Endothelial cell of umbilical vein (primary cell): ENCODE measurements around the gene MRPL14. TPM values are rescaled to one million over a fixed set of nuclear protein-coding genes. Genes with fewer than 3 reads are reported as not detected.

ENCODE experiments used
- BruUV-seq: library from RNA; stranded (reverse); fragments of 400-500 nt; replicated peaks from 2 replicates; lab custom pipeline; 2021; lab: Mats Ljungman, UMichigan
- CTCF ChIA-PET: fragments of 300-600, 350-600 bp; sonication (Branson Sonifier 250); formaldehyde crosslinking; loops from one replicate; lab custom pipeline; 2021; ENCODE audit warnings: antibody characterized with exemption, inconsistent platforms; lab: Charles Lee
- POLR2A ChIA-PET: fragments of 300-600, 350-600 bp; sonication (Branson Sonifier 250); formaldehyde crosslinking; loops from one replicate; lab custom pipeline; 2021; ENCODE audit warnings: antibody characterized with exemption, inconsistent platforms; lab: Charles Lee
- DNase-seq: peaks from one replicate; pipeline ENCODE4 v3.0.0-alpha.2; 2011; ENCODE audit warnings: low read depth, low spot score
- FAIRE-seq: peaks from 2 replicates; lab custom pipeline; 2011; peaks lifted over from hg19 to GRCh38; lab: Jason Lieb, UNC
- H2AFZ ChIP-seq: 2 replicates; pipeline ENCODE4 v1.6.0; 2012; ENCODE audit warnings: low read depth, low read length, control low read depth, inconsistent platforms
- H3K27ac ChIP-seq: 2 replicates; pipeline ENCODE4 v1.5.1; 2011; ENCODE audit warnings: low read depth, mild to moderate bottlenecking, control low read depth, low read length, moderate library complexity; ENCODE audit not compliant: insufficient read depth
- H3K27me3 ChIP-seq, 2 experiments: 2 replicates each; pipeline versions ENCODE4 v1.6.0 to v1.6.1; 2011; ENCODE audit warnings: low read length in 2 of 2, mixed read lengths in 1 of 2; ENCODE audit not compliant: control insufficient read depth in 2 of 2, insufficient read depth in 2 of 2
- H3K36me3 ChIP-seq, 2 experiments: 2 replicates in 1 of 2; 3 replicates in 1 of 2; pipeline ENCODE4 v1.5.1; 2011; ENCODE audit warnings: low read length in 2 of 2, mild to moderate bottlenecking in 1 of 2, moderate library complexity in 1 of 2; ENCODE audit not compliant: control insufficient read depth in 2 of 2, insufficient read depth in 2 of 2; ENCODE audit errors: extremely low read depth in 1 of 2
- H3K4me1 ChIP-seq: 3 replicates; pipeline ENCODE4 v1.5.1; 2011; ENCODE audit warnings: mild to moderate bottlenecking, low read length; ENCODE audit not compliant: control insufficient read depth, insufficient read depth; ENCODE audit errors: extremely low read depth
- H3K4me2 ChIP-seq: 2 replicates; pipeline ENCODE4 v1.6.1; 2011; ENCODE audit warnings: low read length, control low read depth, mixed read lengths; ENCODE audit not compliant: insufficient read depth
- H3K4me3 ChIP-seq, 3 experiments: fragments of 200-600 bp in 1 of 3; sonication (generic), shearing (Covaris generic) in 1 of 3; replicated peaks in 1 of 3; 2 replicates each; pipeline ENCODE4 v1.5.1; 2011 to 2016; ENCODE audit warnings: control low read depth in 3 of 3, low read length in 3 of 3, mild to moderate bottlenecking in 2 of 3, inconsistent platforms in 1 of 3, low read depth in 1 of 3, moderate library complexity in 1 of 3; ENCODE audit not compliant: insufficient read depth in 1 of 3
- H3K79me2 ChIP-seq: 2 replicates; pipeline ENCODE4 v1.6.0; 2012; ENCODE audit warnings: low read length, inconsistent platforms; ENCODE audit not compliant: control insufficient read depth, insufficient read depth
- H3K9ac ChIP-seq: replicated peaks from 2 replicates; pipeline ENCODE3; 2011; ENCODE audit warnings: low read length, control low read depth; ENCODE audit not compliant: insufficient read depth; ENCODE audit errors: extremely low read depth
- H3K9me1 ChIP-seq: replicated peaks from 3 replicates; pipeline ENCODE4 v1.6.0; 2011; ENCODE audit warnings: mild to moderate bottlenecking, low read length; ENCODE audit not compliant: control insufficient read depth, insufficient read depth; ENCODE audit errors: extremely low read depth
- H3K9me3 ChIP-seq: replicated peaks from 2 replicates; pipeline ENCODE4 v1.5.1; 2012; ENCODE audit warnings: low read length, inconsistent platforms; ENCODE audit not compliant: control insufficient read depth, insufficient read depth
- H4K20me1 ChIP-seq: replicated peaks from 2 replicates; pipeline ENCODE3; 2011; ENCODE audit warnings: mild to moderate bottlenecking, low read length; ENCODE audit not compliant: control insufficient read depth, insufficient read depth; ENCODE audit errors: extremely low read depth
- CTCF ChIP-seq, 2 donors: IDR thresholded peaks; 1 replicate in 1 of 2; 2 replicates in 1 of 2; pipeline ENCODE4 v1.5.1; 2011; ENCODE audit warnings: low read length in 2 of 2, mild to moderate bottlenecking in 2 of 2, moderate library complexity in 2 of 2, control low read depth in 1 of 2, inconsistent platforms in 1 of 2, low read depth in 1 of 2; ENCODE audit not compliant: insufficient read depth in 1 of 2; ENCODE audit errors: extremely low read depth in 1 of 2
- EZH2 ChIP-seq: IDR thresholded peaks from 2 replicates; pipeline ENCODE4 v1.6.1; 2012; ENCODE audit warnings: borderline replicate concordance, low read depth, mild to moderate bottlenecking, moderate library complexity, low read length, inconsistent platforms; ENCODE audit not compliant: severe bottlenecking
- FOS ChIP-seq: IDR thresholded peaks from 2 replicates; pipeline ENCODE4 v1.6.1; 2011; ENCODE audit warnings: mild to moderate bottlenecking, low read length, moderate library complexity, borderline replicate concordance; ENCODE audit not compliant: insufficient read depth
- GATA2 ChIP-seq: IDR thresholded peaks from 2 replicates; pipeline ENCODE4 v1.7.0; 2011; ENCODE audit warnings: low read depth, mild to moderate bottlenecking, moderate library complexity, mixed read lengths, low read length; ENCODE audit not compliant: insufficient read length, insufficient read depth
- JUN ChIP-seq: IDR thresholded peaks from 2 replicates; pipeline ENCODE4 v1.6.1; 2011; ENCODE audit warnings: borderline replicate concordance, low read depth; ENCODE audit not compliant: insufficient read length, insufficient read depth
- MAX ChIP-seq: IDR thresholded peaks from 2 replicates; pipeline ENCODE4 v1.6.1; 2011; ENCODE audit not compliant: insufficient read depth, insufficient read length
- MYC ChIP-seq: IDR thresholded peaks from one replicate; pipeline ENCODE4 v1.6.1; 2011; ENCODE audit warnings: mild to moderate bottlenecking, low read depth, low read length
- POLR2A ChIP-seq: IDR thresholded peaks from 2 replicates; pipeline ENCODE4 v1.6.1; 2012; ENCODE audit warnings: low read depth, mild to moderate bottlenecking, control low read depth, low read length
- POLR2AphosphoS5 ChIP-seq: IDR thresholded peaks from 2 replicates; pipeline ENCODE4 v1.6.1; 2012; ENCODE audit warnings: low read depth, mild to moderate bottlenecking, control low read depth, low read length, moderate library complexity; ENCODE audit not compliant: insufficient read depth
- dilution Hi-C: fragments of 300-500 bp; cut with MboI; formaldehyde crosslinking; loops from one replicate; pipeline ENCODE4 v1.15.0; 2019; ENCODE audit warnings: low sequenced_read_pairs; ENCODE audit not compliant: extremely low pct_ligation_motif_present
- intact Hi-C: fragments of 100-400 bp; cut with micrococcal nuclease; formaldehyde crosslinking; loops from one replicate; pipeline ENCODE4 v1.10.0; 2022
- polyA plus RNA-seq, 4 experiments: library from polyadenylated mRNA; depleted of rRNA in 3 of 4; stranded (reverse) in 3 of 4; unstranded in 1 of 4; fragments of >200 nt; gene quantifications; 2 replicates each; pipeline versions ENCODE4 v1.2.1 to v1.2.3, GENCODE V29; 2011 to 2012; ENCODE audit warnings: missing spikeins in 1 of 4
- total RNA-seq: library from RNA; stranded (reverse); gene quantifications from 2 replicates; pipeline ENCODE4 v1.2.3, GENCODE V29; 2021

The MRPL14 gene
- total and polyA plus RNA-seq, 2 donors (not counting 3 experiments of a cell fraction or from before 2014, with no cell fraction given) = 68.1 to 103 TPM

GRCh38 chr6:44090465-44090864 lies 36.8 kb downstream of the MRPL14 start:
- ChIA-PET POLR2A (no interaction called here), CTCF (interaction anchor here (1.0 to 2.3 kb wide), 3 partner anchors 9 to 318 kb away, joined by 3 to 7 read pairs (median 5); no protein-coding TSS in a partner anchor)
- no TSS peak for BruUV-seq
- Histone ChIP-seq H3K27me3 (no peaks in the 10 kb centered on the region), H3K27ac (no peak overlapping the region), H3K4me2 (no peak overlapping the region), H3K9me1 (no peaks in the 10 kb centered on the region), H3K9me3 (no peaks in the 10 kb centered on the region), H3K79me2 (no peaks in the 10 kb centered on the region), H3K4me1 (no peaks in the 10 kb centered on the region), H3K4me3 (no peak overlapping the region), H4K20me1 (no peaks in the 10 kb centered on the region), H3K36me3 (no peaks in the 10 kb centered on the region), H3K9ac (no peak overlapping the region), H2AFZ (no peak overlapping the region)
- intact Hi-C loops (no loop called here), dilution Hi-C loops (no loop called here)
- DNase-seq (no peak), FAIRE-seq (no peak)
- TF ChIP-seq EZH2 = no peak
- TF ChIP-seq FOS = no peak
- no peak for TF ChIP-seq POLR2A
- TF ChIP-seq MAX = no peak
- TF ChIP-seq GATA2 = no peak

- no peaks in the 10 kb centered on the region for H3K9me1 ChIP-seq
- no peaks in the 10 kb centered on the region for H3K27me3 ChIP-seq
- H3K9me3 ChIP-seq = no peaks in the 10 kb centered on the region
- BruUV-seq = no TSS peak
- no peak overlapping the region for H2AFZ ChIP-seq
- DNase-seq (no peak), FAIRE-seq (no peak)
- H3K79me2 ChIP-seq = no peaks in the 10 kb centered on the region
- no peaks in the 10 kb centered on the region for H3K4me1 ChIP-seq
- TF ChIP-seq CTCF (IDR thresholded peaks at IDR 0.05; ENCODE audit: extremely low read depth in 1 of 2, insufficient read depth in 1 of 2, low read depth in 1 of 2, low read length in 2 of 2) (no peak), POLR2AphosphoS5 (no peak), GATA2 (no peak), FOS (no peak), EZH2 (no peak), MAX (no peak), POLR2A (no peak), JUN (no peak), MYC (no peak)
- no peak overlapping the region for H3K27ac ChIP-seq
- H3K36me3 ChIP-seq = no peaks in the 10 kb centered on the region
- no peak overlapping the region for H3K9ac ChIP-seq
- no peak overlapping the region for H3K4me2 ChIP-seq
- no peaks in the 10 kb centered on the region for H4K20me1 ChIP-seq
- dilution Hi-C loops (no loop called here), intact Hi-C loops (no loop called here)
- ChIA-PET POLR2A (no interaction called here), CTCF (interaction anchor here (2.2 to 2.3 kb wide), 2 partner anchors 10 to 11 kb away, joined by 7 to 8 read pairs; no protein-coding TSS in a partner anchor)
- H3K4me3 ChIP-seq = no peak overlapping the region
Measured at GRCh38 chr6:44088827-44089590, 38.2 kb downstream of the MRPL14 start.
